Kidney epithelial cell (primary cell): Measurements from ENCODE around the gene LETM1. TPM values are rescaled to one million over a fixed set of nuclear protein-coding genes. Genes with fewer than 3 reads are reported as not detected.

Experiments used
- DNase-seq: peaks from one replicate; pipeline ENCODE4 v3.0.0-alpha.2; 2010; ENCODE audit warnings: low read depth
- H3K27me3 ChIP-seq: 2 replicates; pipeline ENCODE4 v1.6.0; 2011; ENCODE audit warnings: low read length; ENCODE audit not compliant: control insufficient read depth, insufficient read depth
- H3K36me3 ChIP-seq: 2 replicates; pipeline ENCODE4 v1.5.1; 2011; ENCODE audit warnings: low read length; ENCODE audit not compliant: control insufficient read depth, insufficient read depth
- H3K4me3 ChIP-seq: 2 replicates; pipeline ENCODE4 v1.5.1; 2011; ENCODE audit warnings: low read depth, mild to moderate bottlenecking, control low read depth, low read length
- total RNA-seq: library from RNA; depleted of rRNA; stranded (reverse); fragments of >200 nt; gene quantifications from 2 replicates; pipeline ENCODE4 v1.2.3, GENCODE V29; 2015
- TF ChIP-seq, protein P1 (sequence below): IDR thresholded peaks from 2 replicates; pipeline ENCODE4 v1.5.1; 2011; ENCODE audit warnings: mild to moderate bottlenecking, moderate library complexity, low read length, control low read depth, inconsistent platforms; ENCODE audit not compliant: insufficient read depth, poor library complexity, severe bottlenecking

Gene LETM1
- total RNA-seq, 1 donor from 2014 or later, result 41.5 TPM

DNA sequence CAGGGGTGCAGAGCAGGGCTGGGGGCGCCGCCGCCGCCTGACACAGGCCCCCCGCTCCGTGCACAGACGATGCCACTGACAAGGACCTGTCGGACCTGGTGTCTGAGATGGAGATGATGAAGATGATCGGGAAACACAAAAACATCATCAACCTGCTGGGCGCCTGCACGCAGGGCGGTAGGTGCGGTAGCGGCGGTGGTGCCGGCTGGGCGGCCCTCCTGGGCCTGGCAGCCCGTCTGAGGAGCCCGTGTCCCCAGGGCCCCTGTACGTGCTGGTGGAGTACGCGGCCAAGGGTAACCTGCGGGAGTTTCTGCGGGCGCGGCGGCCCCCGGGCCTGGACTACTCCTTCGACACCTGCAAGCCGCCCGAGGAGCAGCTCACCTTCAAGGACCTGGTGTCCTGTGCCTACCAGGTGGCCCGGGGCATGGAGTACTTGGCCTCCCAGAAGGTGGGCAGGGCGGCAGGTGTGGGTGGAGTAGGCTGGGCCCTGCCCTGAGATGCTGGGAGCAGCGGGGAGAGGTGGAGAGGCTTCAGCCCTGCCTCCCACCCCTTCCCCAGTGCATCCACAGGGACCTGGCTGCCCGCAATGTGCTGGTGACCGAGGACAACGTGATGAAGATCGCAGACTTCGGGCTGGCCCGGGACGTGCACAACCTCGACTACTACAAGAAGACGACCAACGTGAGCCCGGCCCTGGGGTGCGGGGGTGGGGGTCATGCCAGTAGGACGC, 50.3 kb downstream of the LETM1 start:
- Histone ChIP-seq H3K36me3 (no peaks in the 10 kb centered on the region), H3K4me3 (no peak overlapping the region), H3K27me3 (peaks cover 1% of the 10 kb centered on the region)
- TF ChIP-seq, protein P1, sequence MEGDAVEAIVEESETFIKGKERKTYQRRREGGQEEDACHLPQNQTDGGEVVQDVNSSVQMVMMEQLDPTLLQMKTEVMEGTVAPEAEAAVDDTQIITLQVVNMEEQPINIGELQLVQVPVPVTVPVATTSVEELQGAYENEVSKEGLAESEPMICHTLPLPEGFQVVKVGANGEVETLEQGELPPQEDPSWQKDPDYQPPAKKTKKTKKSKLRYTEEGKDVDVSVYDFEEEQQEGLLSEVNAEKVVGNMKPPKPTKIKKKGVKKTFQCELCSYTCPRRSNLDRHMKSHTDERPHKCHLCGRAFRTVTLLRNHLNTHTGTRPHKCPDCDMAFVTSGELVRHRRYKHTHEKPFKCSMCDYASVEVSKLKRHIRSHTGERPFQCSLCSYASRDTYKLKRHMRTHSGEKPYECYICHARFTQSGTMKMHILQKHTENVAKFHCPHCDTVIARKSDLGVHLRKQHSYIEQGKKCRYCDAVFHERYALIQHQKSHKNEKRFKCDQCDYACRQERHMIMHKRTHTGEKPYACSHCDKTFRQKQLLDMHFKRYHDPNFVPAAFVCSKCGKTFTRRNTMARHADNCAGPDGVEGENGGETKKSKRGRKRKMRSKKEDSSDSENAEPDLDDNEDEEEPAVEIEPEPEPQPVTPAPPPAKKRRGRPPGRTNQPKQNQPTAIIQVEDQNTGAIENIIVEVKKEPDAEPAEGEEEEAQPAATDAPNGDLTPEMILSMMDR, result no peak
- DNase-seq, result no peak

DNA sequence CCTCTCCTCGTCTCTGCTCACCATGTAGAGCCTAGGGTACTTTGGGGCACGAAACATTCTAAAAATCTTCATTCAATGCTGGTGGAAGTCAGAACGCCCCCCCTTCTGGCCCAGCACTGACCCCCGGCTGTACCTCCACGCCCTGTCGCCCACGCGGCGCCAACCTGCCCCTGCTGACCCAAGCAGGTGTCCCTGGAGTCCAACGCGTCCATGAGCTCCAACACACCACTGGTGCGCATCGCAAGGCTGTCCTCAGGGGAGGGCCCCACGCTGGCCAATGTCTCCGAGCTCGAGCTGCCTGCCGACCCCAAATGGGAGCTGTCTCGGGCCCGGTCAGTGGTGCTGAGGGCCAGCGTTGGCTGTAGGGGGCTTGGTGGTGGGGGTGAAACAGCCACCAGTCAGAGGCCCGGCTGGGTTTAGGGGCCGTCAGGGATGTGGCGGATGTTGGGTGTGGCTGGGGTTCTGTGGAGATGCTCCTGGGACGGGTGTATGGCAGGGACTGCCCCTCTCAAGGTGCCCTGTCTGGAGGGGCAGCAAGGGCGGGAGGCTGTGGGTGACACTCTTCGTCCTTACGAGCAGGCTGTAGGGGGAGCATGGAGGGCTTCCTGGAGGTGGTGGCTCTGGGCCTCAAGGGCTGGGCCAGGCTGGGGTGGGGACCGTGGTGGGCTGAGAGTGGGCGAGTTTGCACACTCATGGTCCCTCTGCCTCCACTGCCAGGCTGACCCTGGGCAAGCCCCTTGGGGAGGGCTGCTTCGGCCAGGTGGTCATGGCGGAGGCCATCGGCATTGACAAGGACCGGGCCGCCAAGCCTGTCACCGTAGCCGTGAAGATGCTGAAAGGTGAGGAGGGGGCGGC, 51.1 kb downstream of the LETM1 start:
- TF ChIP-seq, protein P1, result no peak
- DNase-seq, result no peak
- no peaks in the 10 kb centered on the region for H3K36me3 ChIP-seq
- H3K27me3 ChIP-seq, result peaks cover 5% of the 10 kb centered on the region
- H3K4me3 ChIP-seq, result no peak overlapping the region

DNA sequence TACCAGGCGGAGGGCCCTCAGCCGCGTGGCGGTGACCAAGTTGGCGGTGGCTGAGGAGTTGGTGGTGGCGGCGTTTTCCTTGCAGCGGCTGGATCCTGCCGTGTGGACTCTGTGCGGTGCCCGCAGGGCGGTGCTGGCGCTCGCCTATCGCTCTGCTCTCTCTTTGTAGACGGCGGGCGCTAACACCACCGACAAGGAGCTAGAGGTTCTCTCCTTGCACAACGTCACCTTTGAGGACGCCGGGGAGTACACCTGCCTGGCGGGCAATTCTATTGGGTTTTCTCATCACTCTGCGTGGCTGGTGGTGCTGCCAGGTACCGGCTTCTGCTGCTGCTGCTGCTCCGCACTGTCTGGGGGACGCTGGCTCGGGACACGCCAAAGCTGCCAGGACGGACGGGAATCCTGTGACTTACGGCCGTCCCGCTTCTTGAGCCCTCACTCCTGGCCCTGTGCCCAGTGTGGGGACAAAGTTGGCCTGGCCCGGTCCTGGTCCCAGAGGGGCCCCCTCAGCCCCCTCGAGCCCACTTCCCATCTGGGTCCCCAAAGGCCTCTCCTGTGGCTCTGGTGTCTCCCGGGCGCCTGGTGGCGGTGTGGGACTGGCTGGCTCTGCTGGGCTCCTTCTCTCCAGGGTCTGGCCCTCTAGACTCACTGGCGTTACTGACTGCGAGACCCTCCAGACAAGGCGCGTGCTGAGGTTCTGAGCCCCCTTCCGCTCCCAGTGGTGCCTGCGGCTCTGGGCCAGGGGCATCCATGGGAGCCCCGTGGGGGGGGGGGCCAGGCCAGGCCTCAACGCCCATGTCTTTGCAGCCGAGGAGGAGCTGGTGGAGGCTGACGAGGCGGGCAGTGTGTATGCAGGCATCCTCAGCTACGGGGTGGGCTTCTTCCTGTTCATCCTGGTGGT, 52.2 kb downstream of the LETM1 start:
- H3K36me3 ChIP-seq, result no peaks in the 10 kb centered on the region
- no peak overlapping the region for H3K4me3 ChIP-seq
- DNase-seq, result no peak
- TF ChIP-seq, protein P1, result no peak
- peaks cover 12% of the 10 kb centered on the region for H3K27me3 ChIP-seq

DNA sequence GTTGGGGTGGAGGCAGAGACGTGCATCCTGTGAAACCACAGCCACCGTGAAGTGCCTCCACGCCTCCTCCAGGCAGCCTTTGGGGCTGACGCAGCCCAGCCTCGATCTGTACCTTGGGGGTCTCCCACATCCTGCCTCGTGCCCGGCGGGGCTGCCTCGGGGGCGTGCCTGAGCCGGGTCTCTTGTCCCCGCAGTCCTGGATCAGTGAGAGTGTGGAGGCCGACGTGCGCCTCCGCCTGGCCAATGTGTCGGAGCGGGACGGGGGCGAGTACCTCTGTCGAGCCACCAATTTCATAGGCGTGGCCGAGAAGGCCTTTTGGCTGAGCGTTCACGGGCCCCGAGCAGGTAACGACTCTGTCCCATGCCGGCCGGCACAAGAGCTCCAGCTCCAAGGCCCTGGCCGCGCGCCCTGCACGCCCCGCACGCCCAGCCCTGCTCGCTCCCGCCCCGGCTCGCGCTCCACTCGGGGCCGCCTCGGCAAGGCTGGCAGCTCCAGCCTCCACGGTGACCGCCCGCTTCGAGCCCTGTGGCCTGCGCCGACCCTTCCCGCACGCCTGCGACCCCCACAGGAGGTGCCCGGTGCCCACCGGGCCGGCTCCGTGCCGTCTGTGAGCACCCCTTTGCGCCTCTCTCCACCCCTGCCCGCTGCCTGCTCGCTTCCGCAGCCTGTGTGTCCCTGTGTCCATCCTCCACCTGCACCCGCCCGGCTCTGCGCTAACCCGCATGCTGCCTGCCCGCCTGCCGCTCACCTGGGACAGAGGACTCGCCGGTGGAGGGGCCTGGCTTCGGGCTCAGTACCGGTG, 53.0 kb downstream of the LETM1 start:
- no peak for DNase-seq
- no peak overlapping the region for H3K4me3 ChIP-seq
- peaks cover 15% of the 10 kb centered on the region for H3K27me3 ChIP-seq
- TF ChIP-seq, protein P1, result no peak
- no peaks in the 10 kb centered on the region for H3K36me3 ChIP-seq

DNA sequence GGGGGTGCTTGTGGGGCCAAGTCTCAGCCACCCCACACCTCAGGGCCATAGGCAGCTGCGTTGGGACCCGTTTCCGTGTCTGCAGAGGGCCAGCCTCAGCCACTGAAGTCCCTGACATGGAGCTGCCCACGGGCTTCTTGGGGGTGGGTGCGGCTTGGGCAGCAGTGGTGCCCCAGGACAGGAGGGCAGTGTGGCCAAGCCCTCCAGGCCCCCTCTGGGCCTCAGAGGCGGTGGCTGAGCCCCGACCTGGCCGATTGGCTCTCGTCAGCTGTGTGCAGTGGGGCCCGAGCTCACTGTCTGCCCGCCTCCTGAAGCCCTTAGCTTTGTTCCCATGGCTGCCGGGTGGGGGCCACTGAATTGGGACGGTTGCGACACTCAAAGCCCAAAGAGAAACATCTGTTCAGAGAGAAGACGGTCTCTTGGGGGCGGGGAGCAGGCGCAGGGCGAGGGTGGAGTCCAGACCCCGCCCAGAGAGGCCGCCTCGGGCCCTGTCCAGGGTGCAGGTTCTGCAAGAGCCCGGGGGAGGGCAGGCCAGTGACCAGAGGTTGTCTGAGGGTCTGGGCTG, 53.7 kb downstream of the LETM1 start:
- Histone ChIP-seq H3K36me3 (no peaks in the 10 kb centered on the region), H3K4me3 (no peak overlapping the region), H3K27me3 (peaks cover 20% of the 10 kb centered on the region)
- TF ChIP-seq, protein P1, result no peak
- no peak for DNase-seq
